ENCODE measurements around the gene FOXO3. TPM values are rescaled to one million over a fixed set of nuclear protein-coding genes. Genes with fewer than 3 reads are reported as not detected.

FOXO3 gene
- total RNA-seq, 1 donor from 2014 or later: 60.1 TPM

GRCh38 chr6:108730635-108731515 lies 170.2 kb downstream of the FOXO3 start:
- Histone ChIP-seq H3K9me3 (no peaks in the 10 kb centered on the region), H3K4me3 (peak overlapping the region; percentile 18), H3K36me3 (no peaks in the 10 kb centered on the region), H3K4me1 (peaks cover 1% of the 10 kb centered on the region), H3K27me3 (ENCODE audit: low read depth) (no peaks in the 10 kb centered on the region), H3K27ac (no peak overlapping the region)
- no peak for ATAC-seq
- TF ChIP-seq, protein P1, sequence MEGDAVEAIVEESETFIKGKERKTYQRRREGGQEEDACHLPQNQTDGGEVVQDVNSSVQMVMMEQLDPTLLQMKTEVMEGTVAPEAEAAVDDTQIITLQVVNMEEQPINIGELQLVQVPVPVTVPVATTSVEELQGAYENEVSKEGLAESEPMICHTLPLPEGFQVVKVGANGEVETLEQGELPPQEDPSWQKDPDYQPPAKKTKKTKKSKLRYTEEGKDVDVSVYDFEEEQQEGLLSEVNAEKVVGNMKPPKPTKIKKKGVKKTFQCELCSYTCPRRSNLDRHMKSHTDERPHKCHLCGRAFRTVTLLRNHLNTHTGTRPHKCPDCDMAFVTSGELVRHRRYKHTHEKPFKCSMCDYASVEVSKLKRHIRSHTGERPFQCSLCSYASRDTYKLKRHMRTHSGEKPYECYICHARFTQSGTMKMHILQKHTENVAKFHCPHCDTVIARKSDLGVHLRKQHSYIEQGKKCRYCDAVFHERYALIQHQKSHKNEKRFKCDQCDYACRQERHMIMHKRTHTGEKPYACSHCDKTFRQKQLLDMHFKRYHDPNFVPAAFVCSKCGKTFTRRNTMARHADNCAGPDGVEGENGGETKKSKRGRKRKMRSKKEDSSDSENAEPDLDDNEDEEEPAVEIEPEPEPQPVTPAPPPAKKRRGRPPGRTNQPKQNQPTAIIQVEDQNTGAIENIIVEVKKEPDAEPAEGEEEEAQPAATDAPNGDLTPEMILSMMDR (IDR thresholded peaks at IDR 0.05): no peak
- intact Hi-C loops (cut with DNase I): no loop called here
- no peak for DNase-seq

DNA sequence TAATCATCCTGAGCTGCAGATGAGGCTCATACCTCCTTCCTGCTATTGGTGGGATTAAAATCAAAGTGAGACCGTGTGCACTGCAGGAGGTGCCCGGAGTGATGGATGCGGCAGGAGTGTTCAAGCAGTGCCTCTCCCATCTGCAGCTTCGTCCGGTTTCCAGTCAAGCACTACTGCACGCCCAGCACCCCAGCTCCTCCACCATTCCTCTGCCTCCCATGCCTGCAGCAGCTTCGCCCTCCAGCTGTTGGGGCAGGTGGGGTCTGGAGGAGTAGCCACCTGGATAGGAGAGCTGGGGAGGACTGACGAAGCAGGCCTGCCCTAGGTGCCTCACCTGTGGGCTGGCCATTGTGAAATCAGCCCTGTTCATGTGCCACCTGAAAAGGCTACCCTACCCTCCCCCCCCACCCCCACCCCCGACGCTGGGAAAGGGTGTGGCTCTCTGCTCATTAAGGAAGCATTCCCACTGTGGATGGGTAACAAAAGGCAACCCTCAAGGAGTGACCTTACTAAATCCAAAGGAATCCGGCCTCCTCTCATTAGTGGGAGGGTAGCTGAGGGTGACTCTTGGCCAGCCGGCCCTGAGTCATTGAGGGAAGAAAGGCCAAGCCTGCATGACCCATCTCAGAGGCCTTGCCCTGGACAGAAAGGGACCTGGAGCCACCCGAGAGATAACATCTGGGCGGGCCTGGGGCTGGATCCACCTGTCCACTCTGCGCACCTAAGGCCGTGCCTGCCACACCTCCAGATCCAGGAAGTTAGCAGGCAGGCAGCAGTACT lies 171.6 kb downstream of the FOXO3 start:
- ATAC-seq (peak; percentile 9 to 20), DNase-seq (no peak)
- no peaks in the 10 kb centered on the region for H3K27me3 ChIP-seq (ENCODE audit: low read depth)
- intact Hi-C loops (cut with DNase I): no loop called here
- TF ChIP-seq, protein P1 (IDR thresholded peaks at IDR 0.05): no peak
- H3K4me3 ChIP-seq: no peak overlapping the region
- H3K4me1 ChIP-seq: peaks cover 5% of the 10 kb centered on the region
- H3K36me3 ChIP-seq: no peaks in the 10 kb centered on the region
- H3K27ac ChIP-seq: no peak overlapping the region
- no peaks in the 10 kb centered on the region for H3K9me3 ChIP-seq

DNA sequence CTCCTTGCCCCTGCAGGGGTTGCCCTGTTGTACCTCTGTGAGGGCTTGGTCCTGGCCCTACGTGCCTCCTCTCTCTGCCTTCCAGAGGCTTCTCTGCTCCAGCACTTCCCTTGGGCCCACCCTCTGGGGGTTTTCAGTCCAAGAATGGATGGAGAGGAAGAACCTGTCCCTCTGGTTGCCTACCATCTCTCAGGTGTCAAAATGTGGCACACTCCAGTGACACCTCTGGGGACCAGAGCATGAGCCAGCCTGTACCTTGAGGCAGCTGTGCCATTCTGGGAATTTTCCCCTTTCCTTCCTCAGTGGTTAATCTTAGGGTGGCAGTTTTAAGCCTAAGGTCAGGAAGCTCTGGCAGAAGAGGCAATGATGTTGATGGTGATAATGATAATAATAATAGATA lies 172.3 kb downstream of the FOXO3 start:
- H3K9me3 ChIP-seq: no peaks in the 10 kb centered on the region
- TF ChIP-seq, protein P1 (IDR thresholded peaks at IDR 0.05): no peak
- H3K27me3 ChIP-seq (ENCODE audit: low read depth): no peaks in the 10 kb centered on the region
- intact Hi-C loops (cut with DNase I): no loop called here
- no peaks in the 10 kb centered on the region for H3K36me3 ChIP-seq
- H3K4me1 ChIP-seq: peaks cover 5% of the 10 kb centered on the region
- no peak overlapping the region for H3K27ac ChIP-seq
- H3K4me3 ChIP-seq: no peak overlapping the region
- no peak for ATAC-seq
- no peak for DNase-seq

DNA sequence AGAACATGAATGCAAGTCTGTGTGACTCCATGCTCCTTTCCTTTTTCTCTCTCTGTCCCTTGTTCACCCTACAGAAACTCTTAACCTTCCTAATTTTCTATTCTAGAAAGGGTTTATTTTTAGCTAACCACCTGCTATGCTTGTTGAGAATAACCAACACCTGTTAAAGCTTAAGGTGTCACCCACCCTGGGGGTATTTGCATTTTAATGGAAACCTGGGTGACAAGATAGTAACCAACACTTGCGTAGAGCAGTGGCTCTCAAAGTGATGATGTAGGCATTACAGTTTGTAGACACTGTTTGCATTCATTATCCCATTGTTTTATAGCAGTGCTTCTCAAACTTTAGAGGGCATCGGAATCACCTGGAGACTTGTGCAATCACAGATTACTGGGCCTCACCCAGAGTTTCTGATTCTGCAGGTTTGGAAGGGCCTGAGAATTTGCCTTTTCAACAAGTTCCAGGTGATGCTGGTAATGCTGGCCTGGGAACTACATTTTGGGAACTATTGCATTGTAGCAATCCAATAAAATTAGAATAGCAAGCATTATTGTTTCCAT lies 173.1 kb downstream of the FOXO3 start:
- intact Hi-C loops (cut with DNase I): no loop called here
- DNase-seq (no peak), ATAC-seq (no peak)
- H3K4me3 ChIP-seq: no peak overlapping the region
- H3K9me3 ChIP-seq: no peaks in the 10 kb centered on the region
- H3K27me3 ChIP-seq (ENCODE audit: low read depth): no peaks in the 10 kb centered on the region
- H3K36me3 ChIP-seq: no peaks in the 10 kb centered on the region
- no peak overlapping the region for H3K27ac ChIP-seq
- H3K4me1 ChIP-seq: peaks cover 5% of the 10 kb centered on the region
- TF ChIP-seq, protein P1 (IDR thresholded peaks at IDR 0.05): no peak

All from lower lobe of right lung (tissue), 2 donors.